ENCODE data around the gene CLP1.
"Not testable (repeated sequence)": the region's sequence is repeated elsewhere in the genome, so short reads cannot be mapped to it uniquely, and the experiment has no call there.

Gene CLP1

GRCh38 chr11:57641011-57641807 is 16.4 kb upstream of the CLP1 start:
- no peak for DNase-seq (ENCODE audit: low read depth)

DNA sequence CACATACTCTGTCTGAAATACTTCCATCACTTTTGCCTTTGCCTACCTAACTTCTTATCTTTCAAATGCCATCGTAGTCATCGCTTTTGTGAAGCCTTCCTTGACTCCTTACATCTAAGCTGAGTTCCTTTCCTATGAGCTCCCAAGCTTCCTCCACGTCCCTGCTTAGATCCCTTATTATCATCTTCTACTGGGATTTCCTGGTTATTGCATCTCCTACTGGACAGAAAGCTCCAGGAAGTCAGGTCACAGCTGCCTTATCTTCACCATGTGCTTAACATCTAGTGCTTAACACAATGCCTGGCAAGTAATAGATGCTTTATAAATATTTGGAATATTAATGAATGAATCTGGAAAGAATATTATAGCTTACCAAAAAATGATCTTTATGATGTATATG is 13.8 kb upstream of the CLP1 start:
- no peak for DNase-seq (ENCODE audit: low read depth)

- DNase-seq (ENCODE audit: low read depth): no peak
Measured at GRCh38 chr11:57644748-57645688, 12.5 kb upstream of the CLP1 start.

DNA sequence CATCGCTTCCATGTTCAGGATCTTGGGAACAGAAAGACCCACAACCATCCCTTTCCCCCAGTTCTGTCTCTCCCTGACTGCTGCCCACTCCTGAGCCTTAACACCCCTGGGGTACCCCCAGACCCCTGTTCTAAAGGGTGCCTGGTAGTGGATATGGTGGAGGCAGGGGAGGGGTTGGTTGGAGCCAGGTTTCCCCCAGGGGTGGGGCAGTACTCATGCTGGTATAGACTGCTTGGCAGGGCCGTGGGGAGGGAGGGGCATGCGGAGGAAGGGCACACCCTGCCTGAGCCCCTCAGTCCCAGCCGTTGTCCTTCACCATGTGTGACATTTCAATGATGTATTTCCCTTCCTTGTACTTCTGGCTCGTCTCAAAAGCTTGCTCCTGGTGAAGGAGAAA is 11.9 kb upstream of the CLP1 start:
- DNase-seq (ENCODE audit: low read depth): no peak

DNA sequence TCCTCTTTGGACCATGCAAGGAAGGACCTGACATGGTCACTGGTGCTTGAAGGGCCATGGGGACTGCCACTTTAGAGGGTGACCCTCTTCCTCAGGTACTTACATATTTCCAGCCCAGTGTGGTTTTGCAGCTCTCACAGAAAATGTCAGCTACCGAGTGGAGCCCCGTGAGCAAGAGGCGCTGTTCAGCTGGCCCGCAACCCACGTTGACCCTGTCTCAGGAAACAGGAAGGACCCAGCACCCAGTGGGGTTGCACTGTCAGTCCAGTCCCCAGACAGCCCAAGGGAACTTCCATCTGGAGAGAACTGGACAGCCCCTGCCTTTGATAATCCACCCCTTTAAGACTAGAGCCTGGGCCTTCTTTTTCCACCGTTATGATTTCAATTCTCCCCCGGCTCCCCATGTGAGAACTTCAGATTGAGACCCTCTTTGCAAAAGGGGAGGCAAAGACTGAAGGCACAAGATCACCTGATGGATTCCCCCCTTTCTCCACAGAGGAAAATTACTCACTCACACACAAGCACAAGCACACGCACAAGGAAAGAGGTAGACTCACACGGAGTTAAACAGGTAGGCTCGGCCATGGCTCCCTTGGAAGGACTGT is 11.3 kb upstream of the CLP1 start:
- DNase-seq (ENCODE audit: low read depth): no peak

DNA sequence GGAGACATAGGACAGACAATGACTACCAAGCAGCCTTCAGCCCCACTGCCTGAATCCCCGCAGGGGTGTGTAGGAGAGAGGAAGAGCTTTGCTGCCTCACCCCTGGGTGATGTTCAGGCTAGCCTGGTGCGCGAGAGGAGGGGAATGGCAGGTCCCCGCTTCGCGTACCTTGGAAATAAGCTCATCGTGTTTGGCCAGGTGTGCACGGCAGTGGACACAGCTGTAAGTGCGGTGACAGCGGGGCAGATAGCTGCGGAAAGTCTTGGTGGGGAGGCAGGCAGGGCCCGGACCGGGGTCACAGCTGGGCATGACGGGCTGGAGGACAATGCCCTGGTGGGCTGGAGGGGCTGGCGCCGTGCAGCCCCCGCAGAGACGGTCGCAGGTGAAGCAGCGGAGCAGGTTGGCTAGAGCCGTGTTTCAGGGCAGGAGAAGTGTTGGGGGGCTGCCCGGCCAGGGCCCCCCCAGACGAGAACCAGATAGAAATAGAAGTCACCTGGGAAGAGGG is 10.7 kb upstream of the CLP1 start:
- DNase-seq (ENCODE audit: low read depth): no peak

- no peak for DNase-seq (ENCODE audit: low read depth)
Measured at GRCh38 chr11:57647372-57647771, 10.2 kb upstream of the CLP1 start.

DNA sequence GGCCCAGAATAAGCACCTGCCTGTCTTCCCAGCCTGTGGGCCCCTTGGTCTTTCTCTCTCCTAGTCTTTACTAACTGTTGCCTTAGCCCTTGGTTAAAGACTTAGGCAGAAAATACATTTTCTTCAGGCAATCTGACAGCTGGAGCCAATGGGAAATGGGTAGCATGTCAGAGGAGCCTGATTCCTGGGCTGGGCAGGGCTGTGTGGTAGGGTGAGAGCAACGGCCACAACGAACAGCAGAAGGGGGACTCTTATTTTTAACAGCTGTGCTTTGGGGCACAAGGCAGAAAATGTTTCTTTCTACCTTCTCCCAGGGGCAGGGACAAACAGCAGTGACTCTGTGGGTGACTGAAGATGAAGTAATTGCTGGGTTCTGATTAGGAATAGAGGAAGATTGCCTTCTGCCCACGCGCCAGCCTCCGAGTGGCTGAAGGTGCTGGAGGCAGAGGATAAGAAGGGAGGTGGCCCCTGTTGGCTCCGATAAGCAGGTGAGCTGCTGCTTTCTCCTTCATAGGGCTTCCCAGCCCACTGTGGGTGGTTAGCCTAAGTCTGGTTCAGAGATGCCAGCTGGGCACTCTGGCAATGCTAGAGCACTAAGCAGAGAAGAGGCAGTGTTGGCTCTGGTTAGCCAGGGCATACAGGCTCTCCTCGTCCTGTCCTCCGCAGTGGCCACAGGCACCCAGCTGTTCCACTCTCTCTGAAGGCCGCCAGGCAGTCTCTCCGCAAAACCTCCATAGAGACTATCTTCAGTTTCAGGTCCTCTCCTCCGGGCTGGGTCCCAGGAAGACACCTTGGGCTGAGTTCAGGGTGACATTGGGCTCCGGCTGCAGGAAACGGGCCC is 9.4 kb upstream of the CLP1 start:
- no peak for DNase-seq (ENCODE audit: low read depth)

DNA sequence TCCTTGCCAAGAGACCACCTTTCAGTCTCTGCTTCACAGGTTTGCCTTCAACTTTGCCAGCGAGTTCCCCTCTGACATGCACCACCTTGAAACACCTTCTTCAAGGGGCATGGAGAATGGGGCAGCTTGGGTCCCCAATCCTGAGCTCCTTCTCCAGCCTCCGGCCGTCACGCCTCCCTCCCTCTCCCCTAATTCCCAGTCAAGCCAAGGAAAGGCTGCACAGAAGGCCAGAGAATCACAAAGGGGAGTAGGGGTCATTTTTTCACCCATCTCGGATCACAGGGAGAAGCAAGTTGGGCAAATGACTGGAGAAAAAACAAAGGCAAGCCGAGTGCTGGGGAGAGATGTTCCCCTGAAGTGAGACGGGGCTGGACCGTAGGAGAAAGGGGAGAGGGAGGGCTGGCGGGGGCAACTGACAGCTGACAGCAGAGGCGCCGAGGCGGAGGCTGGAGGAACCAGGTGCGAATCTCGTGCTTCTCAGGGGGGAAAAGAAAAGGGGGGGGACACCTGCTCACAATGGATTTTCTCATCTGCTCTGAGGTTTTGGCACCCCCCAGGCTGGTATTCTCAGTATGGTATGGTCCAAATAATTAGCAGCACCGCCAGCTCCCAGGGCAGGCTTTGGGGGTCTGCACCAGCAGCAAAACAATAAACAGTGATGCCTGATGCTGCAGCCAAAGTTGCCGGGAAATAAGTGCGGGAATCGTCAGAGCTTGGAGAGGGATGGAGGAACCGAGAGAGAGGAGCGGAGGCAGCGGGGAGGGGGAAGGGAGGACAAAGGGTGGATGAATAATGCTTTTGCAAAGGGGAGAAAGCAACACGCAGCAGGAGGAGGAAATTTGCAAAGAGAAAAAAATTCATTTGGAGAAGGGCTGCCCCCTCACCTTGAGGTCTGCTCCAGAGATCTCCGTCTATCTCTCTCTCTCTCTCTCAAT is 8.5 kb upstream of the CLP1 start:
- DNase-seq (ENCODE audit: low read depth): no peak

- DNase-seq (ENCODE audit: low read depth): no peak
Measured at GRCh38 chr11:57649826-57650738, 7.5 kb upstream of the CLP1 start, which contains the start of gene YPEL4. TSS of gene YPEL4 (minus strand) at chr11:57649912. CDS start at chr11:57647107, 2,805 bp downstream.

DNA sequence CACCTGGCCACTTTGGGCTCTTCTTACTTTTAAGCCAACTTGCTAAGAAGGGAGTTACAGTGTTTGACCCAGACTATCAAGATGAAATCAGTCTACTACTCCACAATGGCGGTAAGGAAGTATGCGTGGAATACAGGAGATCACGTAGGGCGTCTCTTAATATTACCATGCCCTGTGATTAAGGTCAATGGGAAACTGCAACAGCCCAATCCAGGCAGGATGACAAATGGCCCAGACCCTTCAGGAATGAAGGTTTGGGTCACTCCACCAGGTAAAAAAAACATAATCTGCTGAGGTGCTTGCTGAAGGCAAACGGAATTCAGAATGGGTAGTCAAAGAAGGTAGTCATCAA is 6.8 kb upstream of the CLP1 start:
- no peak for DNase-seq (ENCODE audit: low read depth)

GRCh38 chr11:57651408-57651807 is 6.2 kb upstream of the CLP1 start:
- DNase-seq (ENCODE audit: low read depth): no peak

DNA sequence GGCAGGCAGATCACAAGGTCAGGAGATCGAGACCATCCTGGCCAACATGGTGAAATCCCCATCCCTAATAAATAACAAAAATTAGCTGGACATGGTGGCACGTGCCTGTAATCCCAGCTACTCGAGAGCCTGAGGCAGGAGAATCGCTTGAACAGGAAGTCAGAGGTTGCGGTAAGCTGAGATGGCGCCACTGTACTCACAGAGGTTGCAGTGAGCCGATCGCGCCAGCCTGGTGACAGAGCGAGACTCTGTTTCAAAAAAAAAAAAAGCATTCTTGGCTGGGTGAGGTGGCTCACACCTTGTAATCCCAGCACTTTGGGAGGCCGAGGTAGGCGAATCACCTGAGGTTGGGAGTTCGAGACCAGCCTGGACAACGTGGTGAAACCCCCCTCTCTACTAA is 5.3 kb upstream of the CLP1 start:
- not testable (repeated sequence) for DNase-seq (ENCODE audit: low read depth)

DNA sequence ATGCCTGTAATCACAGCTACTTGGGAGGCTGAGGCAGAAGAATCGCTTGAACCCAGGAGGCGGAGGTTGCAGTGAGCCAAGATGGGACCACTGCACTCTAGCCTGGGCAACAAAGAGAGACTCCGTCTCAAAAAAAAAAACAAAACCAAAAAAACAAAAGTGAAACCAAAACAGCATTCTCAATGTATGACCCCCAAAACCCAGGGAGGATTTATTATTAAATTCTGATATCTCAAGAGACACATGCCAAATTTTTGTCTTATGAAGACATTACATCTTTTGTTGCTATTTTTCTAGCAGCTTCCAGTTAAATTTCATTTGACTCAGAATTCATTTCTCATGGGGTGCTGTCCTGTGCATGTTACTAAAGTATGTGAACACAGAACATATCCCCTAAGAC is 4.9 kb upstream of the CLP1 start:
- DNase-seq (ENCODE audit: low read depth): no peak

DNA sequence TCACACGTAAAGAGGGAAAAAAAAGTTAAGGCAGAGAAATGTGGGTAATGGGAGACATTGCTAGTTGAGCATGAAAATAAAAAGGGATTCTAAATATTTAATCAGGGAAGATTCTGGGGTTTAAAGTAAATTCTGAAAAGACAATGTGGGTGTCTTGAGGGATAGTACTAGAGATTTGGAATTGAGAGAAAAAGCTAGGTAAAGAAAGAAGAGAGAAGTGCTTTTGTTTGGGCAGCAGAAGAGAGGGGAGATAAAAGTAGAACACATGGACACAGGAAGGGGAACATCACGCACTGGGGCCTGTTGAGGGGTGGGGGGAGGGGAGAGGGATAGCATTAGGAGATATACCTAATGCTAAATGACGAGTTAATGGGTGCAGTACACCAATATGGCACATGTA is 4.4 kb upstream of the CLP1 start:
- no peak for DNase-seq (ENCODE audit: low read depth)

DNA sequence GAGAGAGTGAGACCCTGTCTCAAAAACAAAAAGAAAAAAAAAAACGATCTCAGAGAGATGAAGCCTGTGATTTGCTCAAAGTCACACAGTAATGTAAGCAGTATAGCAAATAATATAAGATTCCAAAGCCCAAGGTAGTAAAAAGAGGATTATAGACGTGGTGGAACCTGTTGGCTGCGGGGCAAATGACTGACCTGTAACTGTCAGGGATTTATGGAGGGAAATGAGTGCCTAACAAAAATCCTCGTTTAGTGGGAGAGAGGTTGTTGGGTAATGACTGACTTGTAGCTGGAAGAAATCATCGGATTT is 723 bp upstream of the CLP1 start:
- no peak for DNase-seq (ENCODE audit: low read depth)

GRCh38 chr11:57658023-57658361 is 430 bp downstream of the CLP1 start:
- no peak for DNase-seq (ENCODE audit: low read depth)

DNA sequence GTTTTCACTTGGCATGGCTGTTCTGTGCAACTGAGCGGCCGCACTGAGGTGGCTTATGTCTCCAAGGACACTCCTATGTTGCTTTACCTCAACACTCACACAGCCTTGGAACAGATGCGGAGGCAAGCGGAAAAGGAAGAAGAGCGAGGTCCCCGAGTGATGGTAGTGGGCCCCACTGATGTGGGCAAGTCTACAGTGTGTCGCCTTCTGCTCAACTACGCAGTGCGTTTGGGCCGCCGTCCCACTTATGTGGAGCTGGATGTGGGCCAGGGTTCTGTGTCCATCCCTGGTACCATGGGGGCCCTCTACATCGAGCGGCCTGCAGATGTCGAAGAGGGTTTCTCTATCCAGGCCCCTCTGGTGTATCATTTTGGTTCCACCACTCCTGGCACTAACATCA is 2.1 kb downstream of the CLP1 start:
- no peak for DNase-seq (ENCODE audit: low read depth)

DNA sequence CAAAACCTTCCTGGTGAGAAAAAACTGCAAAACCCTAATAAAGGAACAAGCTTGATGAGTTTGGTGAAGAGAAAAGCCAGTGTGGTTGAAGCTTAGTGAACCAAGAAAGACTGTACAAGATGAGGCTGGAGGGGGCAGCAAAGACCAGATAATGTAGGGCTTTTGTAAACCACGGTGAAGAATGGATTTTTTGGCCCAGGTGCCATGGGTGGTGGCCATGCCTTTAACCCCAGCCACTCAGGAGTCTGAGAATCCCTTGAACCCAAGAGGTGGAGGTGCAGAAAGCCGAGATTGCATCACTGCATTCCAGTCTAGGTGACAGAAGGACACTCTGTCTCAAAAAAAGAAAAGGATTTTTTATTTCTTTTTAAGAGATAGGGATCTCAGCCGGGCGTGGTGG is 5.3 kb downstream of the CLP1 start:
- no peak for DNase-seq (ENCODE audit: low read depth)

GRCh38 chr11:57663975-57664374 is 6.4 kb downstream of the CLP1 start:
- no peak for DNase-seq (ENCODE audit: low read depth)
